Amygdala (tissue), 56 donors: ENCODE data around the gene WDFY3.

Source experiments
- DNase-seq, 56 donors: peaks; one replicate each; lab custom pipeline; 2025; lab: John Stamatoyannopoulos, UW

WDFY3 gene

DNA sequence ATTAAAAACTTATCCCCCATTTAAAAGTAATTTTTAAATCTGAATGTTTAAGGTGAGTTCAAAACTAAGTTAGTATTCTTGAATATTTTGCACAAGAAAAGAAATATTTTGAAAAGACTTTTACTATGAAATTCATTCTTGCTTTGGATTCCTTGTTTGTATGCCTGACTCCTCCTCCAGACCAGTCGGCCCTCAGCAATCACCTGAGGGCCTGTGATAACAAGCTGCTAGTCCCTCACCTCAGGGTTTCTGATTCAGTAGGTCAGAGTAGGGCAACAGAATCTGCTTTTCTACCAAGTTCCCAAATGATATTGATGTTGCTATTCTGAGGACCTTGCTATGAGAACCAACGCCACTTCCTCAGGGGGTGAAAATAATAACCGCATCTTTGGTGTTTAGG lies 228.8 kb downstream of the WDFY3 start:
- DNase-seq: no peak

DNA sequence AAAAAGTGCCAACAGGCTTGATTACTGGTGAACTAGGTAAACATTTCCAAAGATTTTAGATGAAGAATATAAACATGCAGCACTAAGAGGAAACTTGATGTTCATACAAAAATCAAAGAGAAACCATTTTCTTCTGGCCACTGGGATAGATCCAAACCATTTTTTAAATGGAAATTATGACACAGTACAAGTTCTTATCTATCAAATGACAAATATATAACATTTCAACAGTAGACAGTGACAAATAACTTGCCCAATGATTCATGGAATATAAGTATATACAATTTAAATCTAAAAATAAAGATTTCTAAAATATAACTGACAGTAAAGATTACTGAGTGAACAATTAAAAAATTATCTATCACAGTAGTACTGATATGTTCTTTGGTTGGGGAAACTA lies 232.5 kb downstream of the WDFY3 start:
- no peak for DNase-seq

DNA sequence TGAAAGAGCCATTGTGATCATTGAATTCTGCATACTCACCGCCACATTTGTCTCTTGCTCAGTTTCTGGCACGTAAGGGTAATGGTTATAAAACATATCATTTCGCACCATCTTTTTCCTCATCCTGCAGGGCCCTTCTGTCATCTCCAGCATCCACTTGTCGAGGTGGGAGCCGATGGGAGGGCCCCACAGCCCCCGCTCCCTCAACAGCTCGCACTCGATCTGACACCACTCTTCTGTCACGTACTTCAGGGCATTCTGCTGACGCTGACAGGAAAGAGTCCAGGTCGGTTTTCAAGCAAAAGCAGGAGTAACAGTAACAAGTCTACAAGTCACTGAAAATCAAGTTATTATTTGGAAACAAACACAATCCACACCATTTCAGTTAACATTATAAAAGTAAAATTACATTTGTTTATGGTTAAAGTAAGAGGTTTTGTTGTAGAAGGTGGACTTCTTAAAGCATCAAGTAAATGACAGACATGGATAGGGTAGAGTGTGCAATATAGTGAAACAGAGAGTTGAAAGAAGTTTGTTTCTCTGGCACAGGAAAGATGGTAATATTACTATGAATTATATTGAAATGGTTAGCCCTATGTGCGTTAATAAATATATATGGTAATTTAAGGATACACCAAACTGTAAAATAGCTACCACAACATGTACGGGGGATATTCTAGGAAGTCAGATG lies 233.0 kb downstream of the WDFY3 start:
- no peak for DNase-seq

DNA sequence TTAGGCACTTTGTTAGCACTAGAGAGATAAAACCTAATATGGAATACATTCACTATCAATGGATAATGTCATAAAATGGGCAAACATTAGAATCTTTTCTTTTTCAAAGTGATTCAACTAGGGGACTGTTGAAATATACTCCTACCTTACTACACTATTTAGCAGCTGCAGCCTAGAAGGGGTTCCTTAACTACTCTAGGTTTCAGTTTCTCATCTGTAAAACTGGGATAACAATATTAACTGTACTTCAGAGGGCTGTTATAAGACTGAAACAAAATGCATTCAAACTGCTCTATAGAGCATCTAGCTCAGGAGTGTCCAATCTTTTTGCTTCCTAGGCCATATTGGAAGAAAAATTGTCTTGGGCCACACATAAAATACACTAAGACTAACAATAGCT lies 236.1 kb downstream of the WDFY3 start:
- DNase-seq: no peak

DNA sequence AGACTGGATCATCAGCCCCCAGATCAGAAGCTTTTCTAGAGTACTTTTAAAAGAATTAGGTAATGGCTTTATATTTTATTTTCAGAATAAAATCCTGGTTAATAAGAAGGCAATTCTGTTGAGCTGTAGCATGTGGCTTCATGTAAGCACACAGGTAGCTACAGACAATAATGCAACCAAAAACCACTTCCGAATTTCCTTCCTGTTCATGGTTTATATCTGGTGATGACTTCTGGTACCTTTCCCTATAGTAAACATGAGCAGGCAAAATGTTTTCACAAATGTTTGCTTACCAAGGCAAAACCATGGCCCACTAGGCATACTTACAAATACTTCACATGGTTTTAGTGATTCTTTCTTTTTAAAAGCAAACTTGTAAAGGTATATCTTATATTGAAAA lies 239.0 kb downstream of the WDFY3 start:
- no peak for DNase-seq

DNA sequence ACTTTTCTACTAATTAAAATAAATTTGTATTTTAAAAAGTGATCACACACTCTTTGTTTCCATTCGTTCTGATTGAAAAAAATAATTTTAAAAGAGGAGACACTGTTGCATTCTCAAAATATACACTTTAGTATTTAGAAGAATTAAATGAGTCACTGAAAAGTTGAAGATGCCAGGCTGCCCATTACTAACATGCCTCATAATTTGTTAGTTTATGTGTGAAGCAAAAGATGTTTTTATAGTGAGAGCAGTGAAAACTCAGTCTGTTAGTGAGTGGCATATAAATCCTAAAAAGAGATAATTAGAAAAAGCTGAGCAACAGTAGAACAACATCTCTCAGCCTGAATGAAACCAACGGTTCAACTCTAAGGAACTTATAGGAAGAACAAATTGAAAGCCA lies 240.1 kb downstream of the WDFY3 start:
- DNase-seq: no peak

DNA sequence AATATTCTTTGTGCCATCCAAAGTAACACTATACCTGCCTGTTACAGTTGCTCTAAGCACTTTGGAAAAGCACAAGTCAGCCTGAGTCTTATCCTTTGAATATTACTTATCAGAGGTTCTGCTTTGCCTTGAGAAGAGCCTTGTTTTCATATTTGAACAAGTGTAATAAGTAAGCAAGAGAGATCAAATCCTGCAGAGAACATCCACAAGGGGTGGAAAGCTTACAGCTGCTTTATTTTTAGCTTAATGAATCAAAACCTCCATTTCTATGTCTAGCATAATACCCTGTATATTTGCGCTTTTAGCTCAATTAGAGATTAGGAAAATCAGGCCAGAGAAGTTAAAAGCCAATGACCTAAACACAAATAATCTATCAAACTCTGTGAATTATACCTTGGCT lies 243.8 kb downstream of the WDFY3 start:
- no peak for DNase-seq

DNA sequence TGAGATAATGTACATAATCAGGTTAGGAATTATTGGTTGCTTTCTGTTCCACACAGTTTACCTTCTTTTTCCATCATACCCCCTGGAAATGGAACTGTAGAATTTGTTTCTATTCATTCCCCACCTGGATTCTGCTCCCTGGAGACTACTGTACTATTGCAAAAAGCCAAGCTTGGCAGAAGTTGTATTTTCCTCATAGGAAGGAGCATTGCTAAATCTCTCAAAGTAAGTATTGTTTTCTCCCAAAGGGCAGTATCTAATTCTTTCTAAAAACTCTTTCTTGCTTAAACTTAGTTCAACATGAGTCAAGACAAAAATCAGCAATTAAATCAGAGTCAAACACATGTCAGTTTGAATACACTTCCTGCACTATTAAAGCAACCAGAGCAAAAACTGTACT lies 247.4 kb downstream of the WDFY3 start:
- DNase-seq: no peak

DNA sequence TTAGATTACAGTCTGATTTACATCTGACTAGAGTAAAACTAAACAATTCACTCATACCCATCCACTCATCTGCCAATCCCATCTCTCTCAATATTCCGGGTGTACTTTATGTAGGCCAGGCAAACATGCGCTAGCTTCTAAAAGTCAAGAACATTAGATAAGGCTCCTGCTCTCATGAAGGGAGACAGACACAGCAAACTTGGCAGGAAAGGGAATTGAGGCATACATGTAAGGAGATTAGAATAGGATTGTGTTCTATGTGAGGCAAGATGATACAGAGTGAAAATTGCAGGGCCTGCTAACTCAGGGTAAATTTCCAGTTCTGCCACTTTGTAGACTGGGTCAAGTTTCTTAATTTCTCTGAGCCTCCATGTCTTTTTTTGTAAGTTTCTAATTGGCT lies 247.8 kb downstream of the WDFY3 start:
- no peak for DNase-seq

DNA sequence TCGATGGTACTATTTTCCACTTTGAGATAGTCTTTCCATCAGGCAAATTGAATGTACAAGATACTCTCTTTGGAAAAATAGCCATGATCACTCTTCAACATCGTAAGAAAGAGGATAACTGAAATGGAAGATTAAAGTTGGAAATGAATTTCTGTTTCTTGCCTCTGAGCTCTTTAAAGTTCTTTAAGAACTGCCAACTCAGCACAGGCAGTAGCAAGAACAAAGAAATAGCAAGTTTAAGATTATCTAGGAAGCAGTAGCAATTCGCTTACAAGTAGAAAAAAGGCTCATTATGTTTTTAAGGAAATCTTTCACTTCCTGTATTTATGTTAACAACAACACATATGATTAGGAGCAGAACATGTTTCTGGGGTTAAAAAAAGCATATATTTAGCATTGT lies 255.9 kb downstream of the WDFY3 start:
- DNase-seq: no peak

DNA sequence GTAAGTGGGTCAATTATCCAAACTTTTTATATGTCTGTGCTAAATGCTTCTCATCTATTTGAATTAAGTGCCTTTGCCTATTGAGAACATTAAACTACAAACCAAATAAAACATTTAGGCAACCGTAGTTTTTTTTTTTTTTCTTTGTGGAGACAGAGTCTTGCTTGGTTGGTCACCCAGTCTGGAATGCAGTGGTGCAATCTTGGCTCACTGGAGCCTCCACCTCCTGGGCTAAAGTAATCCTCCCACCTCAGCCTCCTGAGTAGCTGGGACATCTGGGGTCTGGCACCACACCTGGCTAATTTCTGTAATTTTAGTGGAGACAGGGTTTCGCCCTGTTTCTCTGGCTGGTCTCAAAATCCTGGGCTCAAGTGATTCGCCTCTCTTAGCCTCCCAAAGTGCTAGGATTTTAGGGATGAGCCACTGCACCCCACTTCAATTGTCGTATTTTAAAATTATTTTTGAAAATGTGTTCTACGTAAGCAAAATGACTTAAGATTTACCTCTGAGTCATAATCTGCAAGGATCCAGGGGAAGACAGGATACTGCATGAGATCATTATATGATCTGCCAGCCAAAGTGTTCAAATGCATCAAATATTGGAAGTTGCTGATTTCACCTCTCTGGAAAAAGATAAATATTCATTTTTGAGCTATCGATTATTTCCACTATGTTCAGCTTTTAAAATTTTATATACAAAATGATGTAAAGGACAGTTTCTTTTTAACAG lies 257.9 kb downstream of the WDFY3 start:
- no peak for DNase-seq

DNA sequence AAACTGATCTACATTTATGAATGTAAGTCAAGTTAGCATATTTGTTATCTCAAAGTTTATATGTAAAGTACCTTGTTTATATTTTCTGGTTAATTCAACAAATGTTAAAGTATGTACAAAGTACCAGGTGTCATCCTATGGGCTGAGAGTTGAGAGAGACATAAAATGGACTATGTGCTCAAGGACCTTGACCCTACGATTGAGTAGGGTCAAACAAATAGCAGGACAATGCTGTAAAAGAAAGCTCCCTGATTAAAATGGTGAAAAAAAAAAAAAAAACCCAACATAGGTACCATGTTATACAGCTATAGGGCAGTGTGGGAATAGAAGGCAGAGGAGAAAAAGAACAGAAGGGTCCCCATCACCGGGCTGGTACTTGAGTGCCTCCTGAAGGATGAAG lies 260.2 kb downstream of the WDFY3 start:
- DNase-seq: no peak

DNA sequence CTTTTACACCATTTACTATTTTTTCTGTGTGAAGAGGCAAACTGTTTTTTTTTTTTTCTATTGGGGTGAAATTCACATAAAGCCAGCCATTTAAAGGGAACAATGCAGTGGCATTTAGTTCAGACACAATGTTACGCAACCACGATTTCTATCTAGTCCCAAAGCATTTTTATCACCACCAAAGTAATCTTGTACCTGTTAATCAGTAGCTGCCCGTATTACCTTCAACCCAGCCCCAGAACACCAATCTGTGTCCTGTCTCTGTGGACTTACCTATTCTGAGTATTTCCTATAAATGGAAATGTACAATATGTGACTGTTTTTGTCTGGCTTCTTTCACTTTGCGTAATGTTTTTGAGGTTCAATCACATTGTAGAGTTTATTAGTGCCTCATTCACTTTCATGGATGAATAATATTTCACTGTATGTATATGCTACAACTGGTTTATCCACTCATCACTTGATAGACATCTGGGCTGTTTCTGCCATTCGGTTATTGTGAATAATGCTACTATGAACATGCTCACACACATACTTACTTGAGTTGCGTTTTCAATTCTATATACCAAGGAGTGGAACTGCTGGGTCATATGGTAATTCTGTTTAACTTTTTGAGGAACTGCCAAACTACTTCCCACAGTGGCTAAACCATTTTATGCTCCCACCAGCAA lies 267.4 kb downstream of the WDFY3 start:
- DNase-seq: no peak

DNA sequence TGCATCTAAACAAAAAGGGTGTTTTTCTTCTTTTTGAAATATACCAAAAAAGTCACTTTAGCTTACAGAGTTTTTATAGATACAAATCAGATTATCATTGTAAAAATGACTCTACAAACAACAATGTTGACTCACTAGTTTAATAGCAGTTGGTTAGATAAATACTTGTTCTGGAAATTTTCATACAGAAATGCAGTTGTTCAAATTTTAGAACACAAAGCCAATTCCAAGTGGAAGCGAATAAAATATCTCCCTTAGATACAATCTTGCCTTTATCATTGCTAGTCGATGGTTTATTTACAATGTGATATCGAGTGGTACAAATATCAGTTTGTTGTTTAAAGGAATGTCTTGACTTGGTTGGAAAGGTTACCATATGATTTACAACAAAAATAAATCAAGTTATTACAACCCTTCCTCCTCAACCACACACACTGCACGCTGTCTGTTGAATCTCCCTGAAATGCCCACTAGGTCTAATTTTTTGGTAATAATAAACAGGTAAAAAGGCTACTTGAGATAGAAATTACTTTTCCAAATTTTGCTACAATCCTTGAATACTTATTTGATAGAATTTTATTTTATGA lies 268.8 kb downstream of the WDFY3 start:
- DNase-seq: no peak

DNA sequence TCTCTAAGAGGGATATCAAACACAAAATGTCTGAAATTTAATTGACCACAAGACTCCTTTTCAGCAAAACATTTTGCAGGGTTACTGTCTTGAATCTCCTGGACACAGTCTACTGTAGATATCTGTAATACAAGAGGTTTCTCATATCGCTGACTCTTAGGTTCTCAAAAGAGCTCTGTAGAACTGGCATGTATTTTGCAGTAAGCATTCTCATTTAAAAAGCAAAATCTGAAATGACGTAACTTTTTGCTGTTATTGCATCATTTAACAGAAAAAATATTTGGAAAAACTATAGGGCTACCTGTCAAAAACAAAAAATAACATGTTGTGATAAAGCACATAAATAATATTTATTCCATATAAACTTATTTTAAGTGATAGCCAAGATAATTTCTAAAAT lies 269.3 kb downstream of the WDFY3 start:
- no peak for DNase-seq

DNA sequence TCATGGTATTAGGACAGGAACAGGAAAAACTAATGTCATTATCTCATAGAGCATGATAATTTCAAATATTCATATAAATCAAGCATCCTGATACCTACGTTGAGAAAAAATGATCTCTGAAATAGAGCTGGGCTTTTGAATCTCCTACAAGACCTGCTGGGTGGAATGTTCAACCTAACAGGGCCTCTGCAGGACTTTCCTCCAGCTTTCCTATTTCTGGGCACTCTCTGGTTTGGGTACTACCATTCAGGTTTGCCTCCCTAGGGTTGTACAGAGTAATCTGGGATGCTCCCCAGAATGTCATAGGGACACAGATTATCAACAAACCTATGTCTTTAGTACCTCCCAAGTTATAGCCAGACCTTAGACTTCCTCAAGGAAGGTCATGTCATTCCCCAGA lies 274.7 kb downstream of the WDFY3 start:
- DNase-seq: no peak

DNA sequence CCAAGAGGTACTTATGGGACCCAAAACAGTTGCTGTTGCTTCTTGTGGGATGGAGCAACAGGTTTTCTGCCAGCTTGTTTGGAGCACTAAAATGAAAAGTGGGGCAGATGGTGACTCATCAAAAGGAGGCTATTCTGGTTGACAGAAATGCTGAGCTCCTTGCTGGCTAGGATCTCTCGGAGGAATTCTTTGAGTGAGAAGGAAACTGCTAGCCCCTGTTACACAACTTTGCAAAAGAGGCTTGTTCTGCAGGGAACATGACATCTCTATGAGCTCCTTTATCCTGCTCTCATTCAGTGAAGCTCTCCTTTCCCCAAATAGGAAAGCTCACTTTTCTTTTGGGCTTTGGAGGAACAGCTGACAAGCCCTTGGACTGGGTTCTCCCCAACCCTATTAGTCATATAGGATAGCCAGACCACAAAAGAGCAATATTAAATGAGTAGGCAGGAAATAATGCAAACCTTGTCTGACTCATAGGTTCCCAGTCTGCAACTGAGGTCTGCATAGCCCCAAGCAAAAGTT lies 275.3 kb downstream of the WDFY3 start:
- DNase-seq: peak in 21 of 56 donors; percentile 6 to 43 (median 24)

DNA sequence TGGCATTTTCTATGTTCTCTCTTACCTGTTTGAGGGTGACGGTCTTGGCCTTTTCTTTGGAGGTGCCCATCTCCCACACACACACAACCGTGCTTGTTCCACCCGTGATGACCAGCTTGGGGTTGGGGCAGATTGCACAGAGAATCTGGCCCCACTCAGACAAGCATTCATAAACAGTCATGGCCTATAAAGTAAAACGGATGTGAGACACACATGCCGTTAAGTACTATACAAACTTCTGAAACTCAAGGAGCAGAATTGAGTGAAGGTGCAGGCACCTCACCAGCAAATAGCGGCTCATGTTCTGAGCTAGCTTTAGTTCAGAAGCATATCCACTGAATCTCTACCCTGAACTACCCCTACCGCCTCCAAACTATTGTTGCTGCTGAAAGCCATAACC lies 276.0 kb downstream of the WDFY3 start:
- no peak for DNase-seq

DNA sequence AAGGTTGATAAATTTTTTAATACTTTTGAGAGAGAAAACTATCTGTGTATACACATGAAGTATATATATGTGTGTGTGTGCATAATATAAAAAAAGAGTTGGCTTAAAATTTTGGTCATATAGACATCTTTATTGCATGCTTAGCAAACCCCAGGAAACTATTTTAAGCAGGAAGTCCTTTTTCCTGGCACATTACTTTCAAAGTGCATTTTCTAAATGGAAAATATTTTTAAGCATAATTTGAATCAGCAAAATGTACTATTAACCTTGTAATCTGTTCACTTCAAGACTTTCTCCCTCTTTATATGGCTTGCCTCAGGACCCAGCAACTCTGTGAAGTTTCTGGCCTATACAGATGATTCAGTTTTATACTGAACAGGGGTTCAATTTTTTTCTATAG lies 277.3 kb downstream of the WDFY3 start:
- DNase-seq: no peak

DNA sequence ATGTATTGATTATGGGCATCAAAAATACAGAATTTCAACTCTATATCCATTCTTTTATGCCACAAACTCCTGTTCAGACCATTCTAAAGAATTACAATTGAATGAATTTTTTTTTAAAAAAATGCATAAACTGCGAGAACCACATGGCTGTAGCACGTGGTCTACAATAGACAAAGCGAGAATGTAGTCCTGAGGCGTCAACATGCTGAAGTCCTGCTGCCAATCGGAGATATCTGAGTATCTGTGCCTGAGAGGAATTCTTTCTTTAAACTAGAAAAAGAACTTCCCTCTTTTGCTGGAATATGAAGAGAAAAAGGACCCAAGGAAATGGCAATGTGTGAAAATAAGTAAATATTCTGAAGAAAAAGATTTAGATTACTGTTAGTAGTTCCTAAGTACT lies 277.9 kb downstream of the WDFY3 start:
- DNase-seq: no peak

DNA sequence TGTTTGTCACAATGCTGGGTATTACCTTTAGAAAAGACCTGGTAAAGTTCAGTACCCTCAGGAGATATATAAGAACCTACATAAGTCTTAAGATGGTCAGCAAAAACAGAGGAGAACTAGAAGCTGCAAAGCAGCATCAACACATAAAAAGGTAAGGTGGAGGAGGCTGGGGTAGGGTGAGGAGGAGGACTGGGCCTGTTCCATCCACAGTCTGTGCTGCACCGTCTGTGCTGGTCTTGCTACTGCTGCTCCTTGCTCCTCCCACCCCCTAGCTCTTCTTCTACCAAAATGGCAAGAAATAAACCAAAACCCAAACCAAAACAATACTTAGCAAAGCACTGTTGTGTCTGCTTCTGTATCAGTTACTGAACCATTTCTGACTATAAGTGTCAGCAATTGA lies 281.4 kb downstream of the WDFY3 start:
- peak in 2 of 56 donors; percentile 3 to 6 for DNase-seq
